D721Med (cell line): ENCODE data around the gene SLC46A1.

ENCODE experiments used
- DNase-seq: peaks from one replicate; pipeline ENCODE4 v3.0.0; 2011; ENCODE audit warnings: low spot score; ENCODE audit not compliant: insufficient read length
- FAIRE-seq: peaks from 2 replicates; lab custom pipeline; 2011; peaks lifted over from hg19 to GRCh38; lab: Jason Lieb, UNC
- TF ChIP-seq, protein P1 (sequence below): IDR thresholded peaks from 2 replicates; pipeline ENCODE4 v1.5.1; 2012; ENCODE audit warnings: mild to moderate bottlenecking, control low read depth; ENCODE audit not compliant: insufficient read depth; ENCODE audit errors: missing control alignments

Gene SLC46A1

GRCh38 chr17:28348979-28349378, 57.0 kb downstream of the SLC46A1 start:
- TF ChIP-seq, protein P1, sequence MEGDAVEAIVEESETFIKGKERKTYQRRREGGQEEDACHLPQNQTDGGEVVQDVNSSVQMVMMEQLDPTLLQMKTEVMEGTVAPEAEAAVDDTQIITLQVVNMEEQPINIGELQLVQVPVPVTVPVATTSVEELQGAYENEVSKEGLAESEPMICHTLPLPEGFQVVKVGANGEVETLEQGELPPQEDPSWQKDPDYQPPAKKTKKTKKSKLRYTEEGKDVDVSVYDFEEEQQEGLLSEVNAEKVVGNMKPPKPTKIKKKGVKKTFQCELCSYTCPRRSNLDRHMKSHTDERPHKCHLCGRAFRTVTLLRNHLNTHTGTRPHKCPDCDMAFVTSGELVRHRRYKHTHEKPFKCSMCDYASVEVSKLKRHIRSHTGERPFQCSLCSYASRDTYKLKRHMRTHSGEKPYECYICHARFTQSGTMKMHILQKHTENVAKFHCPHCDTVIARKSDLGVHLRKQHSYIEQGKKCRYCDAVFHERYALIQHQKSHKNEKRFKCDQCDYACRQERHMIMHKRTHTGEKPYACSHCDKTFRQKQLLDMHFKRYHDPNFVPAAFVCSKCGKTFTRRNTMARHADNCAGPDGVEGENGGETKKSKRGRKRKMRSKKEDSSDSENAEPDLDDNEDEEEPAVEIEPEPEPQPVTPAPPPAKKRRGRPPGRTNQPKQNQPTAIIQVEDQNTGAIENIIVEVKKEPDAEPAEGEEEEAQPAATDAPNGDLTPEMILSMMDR, result no peak
- FAIRE-seq (no peak), DNase-seq (no peak)

DNA sequence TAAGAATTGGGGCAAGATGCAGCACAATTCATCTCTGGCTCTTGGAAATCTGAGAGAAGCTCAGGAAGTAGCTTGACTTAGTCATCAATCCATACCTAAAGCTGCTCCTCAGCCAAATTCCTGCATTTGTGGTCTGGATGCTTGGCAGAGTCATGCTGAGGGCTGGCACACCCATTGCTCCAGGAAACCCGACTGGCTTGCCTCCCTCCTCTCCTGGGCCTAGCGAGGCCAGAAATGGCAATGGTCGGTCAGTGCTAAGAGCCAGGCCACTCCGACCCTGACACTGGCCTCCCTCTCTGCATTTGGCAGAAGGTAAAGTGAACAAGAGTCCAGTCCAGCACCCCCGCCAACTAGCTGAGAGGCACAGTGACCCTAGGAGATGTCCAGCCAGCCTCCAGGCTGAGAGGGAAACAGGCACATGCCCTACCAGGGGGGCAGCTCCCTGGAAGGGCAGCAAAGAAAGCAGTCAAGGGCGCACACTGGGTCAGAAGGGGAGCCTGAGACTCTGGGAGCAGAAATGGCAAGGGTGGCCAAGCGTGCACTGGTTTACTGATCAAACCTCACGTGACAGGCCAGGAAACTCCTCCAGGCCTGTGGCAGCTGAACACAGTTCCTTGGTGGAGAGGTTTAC, 58.6 kb downstream of the SLC46A1 start:
- FAIRE-seq (no peak), DNase-seq (no peak)
- TF ChIP-seq, protein P1, result no peak

DNA sequence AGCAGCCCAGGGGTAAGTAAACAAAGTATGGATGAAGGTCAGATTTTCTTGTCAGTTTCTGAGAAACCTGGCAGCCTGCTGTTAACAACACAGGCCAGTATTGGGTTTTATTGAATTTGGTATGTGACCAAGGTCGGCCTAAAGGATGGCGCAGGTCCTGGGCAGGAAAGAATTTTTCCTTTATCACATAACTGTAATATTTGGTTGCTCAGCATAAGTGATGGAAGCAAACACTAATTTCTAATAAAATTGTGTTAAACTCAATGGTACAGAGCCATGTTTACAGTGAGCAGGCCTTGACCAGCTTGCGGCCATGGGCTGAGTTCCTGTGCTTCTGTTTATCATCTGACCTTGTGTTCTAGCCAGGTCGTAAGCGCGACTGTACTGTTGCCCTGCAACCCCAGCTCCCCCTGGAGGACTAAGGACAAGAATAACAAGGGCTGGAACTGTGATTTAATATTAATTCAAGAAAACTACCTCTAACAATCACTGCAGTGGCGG, 59.2 kb downstream of the SLC46A1 start:
- FAIRE-seq, result no peak
- TF ChIP-seq, protein P1, result peak; percentile 41
- DNase-seq, result no peak

- DNase-seq (no peak), FAIRE-seq (no peak)
- TF ChIP-seq, protein P1, result no peak
These were observed 59.8 kb downstream of the SLC46A1 start for GRCh38 chr17:28346199-28346580.

DNA sequence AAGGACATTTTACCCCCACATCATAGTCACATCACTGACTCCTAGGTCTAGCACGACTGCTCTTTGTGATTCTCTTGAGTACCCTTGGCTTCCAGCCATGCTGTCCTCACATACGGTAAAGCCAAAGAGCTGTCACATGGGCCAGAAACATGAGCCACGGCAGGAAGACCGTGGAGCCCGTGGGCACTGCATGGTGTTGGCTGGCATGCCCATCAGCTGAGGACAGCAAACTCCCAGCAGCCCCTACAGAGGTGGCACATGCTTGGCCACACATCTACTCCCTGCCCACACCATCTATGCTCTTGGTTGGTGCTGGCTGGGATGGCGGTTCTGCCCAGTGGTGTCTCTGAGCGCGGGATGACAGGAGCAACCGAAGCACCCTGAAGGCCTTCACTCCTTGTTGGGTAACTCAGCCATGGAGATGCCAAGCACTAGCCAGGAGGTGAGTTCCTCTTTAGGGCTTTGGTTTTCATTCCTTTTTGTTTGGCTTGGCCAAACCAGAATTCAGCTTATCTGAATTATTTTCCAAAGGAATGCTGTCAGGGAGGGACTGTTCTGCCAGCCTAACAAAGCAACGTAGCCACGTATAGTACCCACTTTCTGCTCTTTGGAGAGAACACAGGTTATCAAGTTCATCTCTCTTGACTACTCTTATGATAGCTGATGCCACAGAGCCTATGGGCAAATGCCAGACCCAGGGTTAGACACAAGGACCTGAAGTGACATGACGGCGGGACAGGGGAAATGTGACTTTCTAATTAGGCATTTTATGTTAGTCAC, 60.4 kb downstream of the SLC46A1 start:
- DNase-seq (no peak), FAIRE-seq (no peak)
- TF ChIP-seq, protein P1, result no peak
